PC-9 (cell line): ENCODE results near the gene CSF3R.

Source experiments
- CTCF ChIP-seq: fragments of 200-600 bp; sonication (generic); conservative IDR thresholded peaks from 2 replicates; pipeline ENCODE4 v1.6.1; 2017; ENCODE audit warnings: mixed run types, antibody characterized with exemption, mild to moderate bottlenecking, moderate library complexity
- EZH2 ChIP-seq: fragments of 200-600 bp; sonication (generic); IDR thresholded peaks from 2 replicates; pipeline ENCODE4 v1.8.0; 2017; ENCODE audit warnings: antibody characterized with exemption, low read depth

- no peak for TF ChIP-seq CTCF
- TF ChIP-seq EZH2, result no peak
Measured at GRCh38 chr1:36531833-36532232, 49.1 kb upstream of the CSF3R start.
